WTC11 (cell line): ENCODE results near the gene SESTD1. TPM values are rescaled to one million over a fixed set of nuclear protein-coding genes. Genes with fewer than 3 reads are reported as not detected.

ENCODE experiments used
- ATAC-seq: fragments of 200-7000 bp; cut with Tn5 transposase; 2 replicates; pipeline ENCODE4 v1.10.0; 2021; ENCODE audit warnings: mild to moderate bottlenecking, moderate library complexity
- CTCF ChIA-PET: fragments of 300-600 bp; sonication (Branson Sonifier 250); formaldehyde crosslinking; loops from one replicate; lab custom pipeline; 2021; ENCODE audit warnings: antibody characterized with exemption; lab: Charles Lee
- POLR2A ChIA-PET: fragments of 350-600 bp; sonication (Branson Sonifier 250); formaldehyde crosslinking; loops from one replicate; lab custom pipeline; 2021; ENCODE audit warnings: antibody characterized with exemption; lab: Charles Lee
- DNase-seq: peaks from one replicate; pipeline ENCODE4 v3.0.0; 2021; ENCODE audit warnings: low spot score
- H3K27ac Mint-ChIP-seq: 2 replicates; pipeline ENCODE4 v1.8.0; 2021; ENCODE audit warnings: mixed read lengths
- H3K27me3 Mint-ChIP-seq: 2 replicates; pipeline ENCODE4 v1.8.0; 2021; ENCODE audit warnings: low read depth, mild to moderate bottlenecking, moderate library complexity, mixed read lengths
- H3K36me3 Mint-ChIP-seq: 2 replicates; pipeline ENCODE4 v1.8.0; 2021; ENCODE audit warnings: mixed read lengths
- H3K4me1 Mint-ChIP-seq: 2 replicates; pipeline ENCODE4 v1.8.0; 2022; ENCODE audit warnings: mixed read lengths
- H3K4me3 Mint-ChIP-seq: 2 replicates; pipeline ENCODE4 v1.8.0; 2021; ENCODE audit warnings: mild to moderate bottlenecking, moderate library complexity, mixed read lengths
- H3K9me3 Mint-ChIP-seq: 2 replicates; pipeline ENCODE4 v1.8.0; 2021; ENCODE audit warnings: mixed read lengths
- ERG ChIP-seq: fragments of 250-450 bp; sonication (Bioruptor Pico); IDR thresholded peaks from 2 replicates; pipeline ENCODE4 v1.8.0; 2021; ENCODE audit warnings: mild to moderate bottlenecking
- GABPB1 ChIP-seq: sonication (generic); formaldehyde crosslinking; IDR thresholded peaks from 2 replicates; pipeline ENCODE4 v1.8.1; 2023; ENCODE audit warnings: mild to moderate bottlenecking, missing genetic modification reagents
- MAX ChIP-seq: sonication (generic); formaldehyde crosslinking; IDR thresholded peaks from 2 replicates; pipeline ENCODE4 v1.8.0; 2022; ENCODE audit warnings: mild to moderate bottlenecking, missing genetic modification reagents
- MYBL2 ChIP-seq: sonication (generic); formaldehyde crosslinking; IDR thresholded peaks from 2 replicates; pipeline ENCODE4 v1.8.1; 2023; ENCODE audit warnings: mild to moderate bottlenecking, moderate library complexity, missing genetic modification reagents
- NR2C2 ChIP-seq: sonication (generic); formaldehyde crosslinking; IDR thresholded peaks from 2 replicates; pipeline ENCODE4 v1.8.0; 2022; ENCODE audit warnings: mild to moderate bottlenecking, missing genetic modification reagents
- PREB ChIP-seq: sonication (generic); formaldehyde crosslinking; IDR thresholded peaks from 2 replicates; pipeline ENCODE4 v1.8.1; 2022; ENCODE audit warnings: mild to moderate bottlenecking, missing genetic modification reagents, moderate library complexity, borderline replicate concordance
- RORB ChIP-seq: fragments of 250-450 bp; sonication (Bioruptor Pico); IDR thresholded peaks from 2 replicates; pipeline ENCODE4 v1.9.0; 2021; ENCODE audit warnings: mild to moderate bottlenecking
- SMAD3 ChIP-seq: sonication (generic); formaldehyde crosslinking; IDR thresholded peaks from 2 replicates; pipeline ENCODE4 v1.8.0; 2022; ENCODE audit warnings: missing genetic modification reagents, mild to moderate bottlenecking, borderline replicate concordance
- SOX15 ChIP-seq: fragments of 250-450 bp; sonication (Bioruptor Pico); IDR thresholded peaks from 2 replicates; pipeline ENCODE4 v1.9.0; 2021; ENCODE audit warnings: mild to moderate bottlenecking
- STAT6 ChIP-seq: sonication (generic); formaldehyde crosslinking; conservative IDR thresholded peaks from 2 replicates; pipeline ENCODE4 v1.8.1; 2023; ENCODE audit warnings: mild to moderate bottlenecking, low read depth, missing genetic modification reagents, moderate library complexity
- TCF7 ChIP-seq: sonication (generic); formaldehyde crosslinking; IDR thresholded peaks from 2 replicates; pipeline ENCODE4 v1.8.0; 2022; ENCODE audit warnings: mild to moderate bottlenecking, low read depth, missing genetic modification reagents, moderate library complexity
- ZNF263 ChIP-seq: sonication (generic); formaldehyde crosslinking; IDR thresholded peaks from 2 replicates; pipeline ENCODE4 v1.8.1; 2022; ENCODE audit warnings: low read depth, mild to moderate bottlenecking, moderate library complexity, missing genetic modification reagents
- total RNA-seq: library from RNA; stranded (reverse); gene quantifications from 3 replicates; pipeline ENCODE4 v1.2.3, GENCODE V29; 2021
- TF ChIP-seq, protein P1 (sequence below): sonication (generic); formaldehyde crosslinking; IDR thresholded peaks from 2 replicates; pipeline ENCODE4 v1.8.0; 2022; ENCODE audit warnings: mild to moderate bottlenecking, missing genetic modification reagents
- TF ChIP-seq, protein P2 (sequence below): sonication (generic); formaldehyde crosslinking; IDR thresholded peaks from 2 replicates; pipeline ENCODE4 v1.8.1; 2022; ENCODE audit warnings: missing genetic modification reagents, borderline replicate concordance
- TF ChIP-seq, protein P3 (sequence below): sonication (generic); formaldehyde crosslinking; conservative IDR thresholded peaks from 2 replicates; pipeline ENCODE4 v1.8.1; 2022; ENCODE audit warnings: mild to moderate bottlenecking, missing genetic modification reagents

SESTD1 gene
- total RNA-seq, 1 experiment from 2014 or later, result 59.9 TPM

GRCh38 chr2:179273461-179273962 lies 8.9 kb upstream of the SESTD1 start:
- Mint-ChIP-seq H3K4me1 (peaks cover 17% of the 10 kb centered on the region), H3K36me3 (no peaks in the 10 kb centered on the region), H3K4me3 (no peak overlapping the region), H3K27me3 (no peaks in the 10 kb centered on the region), H3K9me3 (0 out of 2 replicates have a peak, but pooled peaks cover 6% of the 10 kb centered on the region), H3K27ac (no peak overlapping the region)
- ChIA-PET POLR2A (no interaction called here), CTCF (no interaction called here)
- TF ChIP-seq STAT6 (CRISPR knock-in tag) (no peak), RORB (CRISPR knock-in tag) (no peak), SMAD3 (no peak), TCF7 (no peak), MAX (no peak), MYBL2 (no peak), ZNF263 (no peak), GABPB1 (no peak), NR2C2 (no peak), PREB (CRISPR knock-in tag) (no peak), ERG (CRISPR knock-in tag) (no peak)
- TF ChIP-seq, protein P1, sequence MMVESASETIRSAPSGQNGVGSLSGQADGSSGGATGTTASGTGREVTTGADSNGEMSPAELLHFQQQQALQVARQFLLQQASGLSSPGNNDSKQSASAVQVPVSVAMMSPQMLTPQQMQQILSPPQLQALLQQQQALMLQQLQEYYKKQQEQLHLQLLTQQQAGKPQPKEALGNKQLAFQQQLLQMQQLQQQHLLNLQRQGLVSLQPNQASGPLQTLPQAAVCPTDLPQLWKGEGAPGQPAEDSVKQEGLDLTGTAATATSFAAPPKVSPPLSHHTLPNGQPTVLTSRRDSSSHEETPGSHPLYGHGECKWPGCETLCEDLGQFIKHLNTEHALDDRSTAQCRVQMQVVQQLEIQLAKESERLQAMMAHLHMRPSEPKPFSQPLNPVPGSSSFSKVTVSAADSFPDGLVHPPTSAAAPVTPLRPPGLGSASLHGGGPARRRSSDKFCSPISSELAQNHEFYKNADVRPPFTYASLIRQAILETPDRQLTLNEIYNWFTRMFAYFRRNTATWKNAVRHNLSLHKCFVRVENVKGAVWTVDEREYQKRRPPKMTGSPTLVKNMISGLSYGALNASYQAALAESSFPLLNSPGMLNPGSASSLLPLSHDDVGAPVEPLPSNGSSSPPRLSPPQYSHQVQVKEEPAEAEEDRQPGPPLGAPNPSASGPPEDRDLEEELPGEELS (CRISPR knock-in tag), result no peak
- TF ChIP-seq, protein P2, sequence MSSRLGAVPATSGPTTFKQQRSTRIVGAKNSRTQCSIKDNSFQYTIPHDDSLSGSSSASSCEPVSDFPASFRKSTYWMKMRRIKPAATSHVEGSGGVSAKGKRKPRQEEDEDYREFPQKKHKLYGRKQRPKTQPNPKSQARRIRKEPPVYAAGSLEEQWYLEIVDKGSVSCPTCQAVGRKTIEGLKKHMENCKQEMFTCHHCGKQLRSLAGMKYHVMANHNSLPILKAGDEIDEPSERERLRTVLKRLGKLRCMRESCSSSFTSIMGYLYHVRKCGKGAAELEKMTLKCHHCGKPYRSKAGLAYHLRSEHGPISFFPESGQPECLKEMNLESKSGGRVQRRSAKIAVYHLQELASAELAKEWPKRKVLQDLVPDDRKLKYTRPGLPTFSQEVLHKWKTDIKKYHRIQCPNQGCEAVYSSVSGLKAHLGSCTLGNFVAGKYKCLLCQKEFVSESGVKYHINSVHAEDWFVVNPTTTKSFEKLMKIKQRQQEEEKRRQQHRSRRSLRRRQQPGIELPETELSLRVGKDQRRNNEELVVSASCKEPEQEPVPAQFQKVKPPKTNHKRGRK (CRISPR knock-in tag), result no peak
- TF ChIP-seq, protein P3, sequence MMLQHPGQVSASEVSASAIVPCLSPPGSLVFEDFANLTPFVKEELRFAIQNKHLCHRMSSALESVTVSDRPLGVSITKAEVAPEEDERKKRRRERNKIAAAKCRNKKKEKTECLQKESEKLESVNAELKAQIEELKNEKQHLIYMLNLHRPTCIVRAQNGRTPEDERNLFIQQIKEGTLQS (CRISPR knock-in tag), result no peak
- no peak for ATAC-seq
- no peak for DNase-seq

GRCh38 chr2:179272406-179273192 lies 8.0 kb upstream of the SESTD1 start:
- TF ChIP-seq GABPB1 (peak; percentile 36; the same call in 1 of the 2 replicates), SOX15 (CRISPR knock-in tag) (no peak)

More at GRCh38 chr2:179272406-179273192, 8.0 kb upstream of the SESTD1 start:
- Mint-ChIP-seq H3K27ac (no peak overlapping the region), H3K4me1 (peaks cover 23% of the 10 kb centered on the region), H3K36me3 (no peaks in the 10 kb centered on the region), H3K4me3 (no peak overlapping the region), H3K27me3 (no peaks in the 10 kb centered on the region), H3K9me3 (0 out of 2 replicates have a peak, but pooled peaks cover 6% of the 10 kb centered on the region)
- ChIA-PET CTCF (no interaction called here), POLR2A (no interaction called here)
- DNase-seq (no peak), ATAC-seq (no peak)
